ENCODE measurements around the gene SHF. TPM values are rescaled to one million over a fixed set of nuclear protein-coding genes. Genes with fewer than 3 reads are reported as not detected.

The SHF gene
- total RNA-seq, 4 donors from 2014 or later = 5.8 to 20.6 (median 11.2) TPM

GRCh38 chr15:45221053-45221599, 33.4 kb upstream of the SHF start:
- H3K4me1 ChIP-seq = no peaks in the 10 kb centered on the region
- DNase-seq = no peak
- no peak overlapping the region for H3K27ac ChIP-seq
- no peak for TF ChIP-seq CTCF (IDR thresholded peaks at IDR 0.05)
- TF ChIP-seq POLR2A (IDR thresholded peaks at IDR 0.05) = no peak
- no peak overlapping the region for H3K4me3 ChIP-seq
- H3K36me3 ChIP-seq = no peaks in the 10 kb centered on the region
- H3K9me3 ChIP-seq = no peaks in the 10 kb centered on the region
- no peaks in the 10 kb centered on the region for H3K27me3 ChIP-seq

GRCh38 chr15:45212493-45212892, 24.7 kb upstream of the SHF start:
- Histone ChIP-seq H3K9me3 (no peaks in the 10 kb centered on the region), H3K4me3 (no peak overlapping the region), H3K27me3 (no peaks in the 10 kb centered on the region), H3K27ac (no peak overlapping the region), H3K4me1 (no peaks in the 10 kb centered on the region), H3K36me3 (no peaks in the 10 kb centered on the region)
- no peak for DNase-seq
- TF ChIP-seq POLR2A (IDR thresholded peaks at IDR 0.05) (no peak), CTCF (IDR thresholded peaks at IDR 0.05) (no peak)

GRCh38 chr15:45205192-45205591, 17.4 kb upstream of the SHF start:
- no peak overlapping the region for H3K4me3 ChIP-seq
- H3K36me3 ChIP-seq = no peaks in the 10 kb centered on the region
- no peaks in the 10 kb centered on the region for H3K27me3 ChIP-seq
- TF ChIP-seq POLR2A (IDR thresholded peaks at IDR 0.05) (no peak), CTCF (IDR thresholded peaks at IDR 0.05) (peak in 5 of 6 experiments; percentile 34 to 92 (median 90))
- no peak overlapping the region for H3K27ac ChIP-seq
- H3K4me1 ChIP-seq = no peaks in the 10 kb centered on the region
- peak in 2 of 3 donors; percentile 67 to 84 for DNase-seq
- no peaks in the 10 kb centered on the region for H3K9me3 ChIP-seq

GRCh38 chr15:45203182-45203581, 15.4 kb upstream of the SHF start:
- TF ChIP-seq POLR2A (IDR thresholded peaks at IDR 0.05) = no peak
- TF ChIP-seq CTCF (IDR thresholded peaks at IDR 0.05) = no peak

GRCh38 chr15:45201869-45202268, 14.1 kb upstream of the SHF start:
- DNase-seq = no peak
- Histone ChIP-seq H3K27ac (peak overlapping the region in 1 of 4 donors; percentile 98), H3K4me3 (no peak overlapping the region), H3K4me1 (no peaks in the 10 kb centered on the region), H3K27me3 (no peaks in the 10 kb centered on the region), H3K9me3 (no peaks in the 10 kb centered on the region), H3K36me3 (no peaks in the 10 kb centered on the region)
- no peak for TF ChIP-seq POLR2A (IDR thresholded peaks at IDR 0.05)
- TF ChIP-seq CTCF (IDR thresholded peaks at IDR 0.05) = no peak

More at GRCh38 chr15:45203182-45203581, 15.4 kb upstream of the SHF start:
- no peaks in the 10 kb centered on the region for H3K4me1 ChIP-seq
- no peaks in the 10 kb centered on the region for H3K9me3 ChIP-seq
- no peaks in the 10 kb centered on the region for H3K27me3 ChIP-seq
- H3K36me3 ChIP-seq = no peaks in the 10 kb centered on the region
- H3K4me3 ChIP-seq = no peak overlapping the region
- H3K27ac ChIP-seq = no peak overlapping the region
- DNase-seq = no peak

- Histone ChIP-seq H3K4me1 (no peaks in the 10 kb centered on the region), H3K36me3 (no peaks in the 10 kb centered on the region), H3K9me3 (no peaks in the 10 kb centered on the region), H3K4me3 (no peak overlapping the region), H3K27ac (peak overlapping the region; percentile 92 to 99 (median 97)), H3K27me3 (no peaks in the 10 kb centered on the region)
- DNase-seq = no peak
- no peak for TF ChIP-seq CTCF (IDR thresholded peaks at IDR 0.05)
- TF ChIP-seq POLR2A (IDR thresholded peaks at IDR 0.05) = no peak
Observed at GRCh38 chr15:45201557-45201859, 13.7 kb upstream of the SHF start.
